Lung (tissue), 12 donors: ENCODE results near the gene PDLIM1. TPM values are rescaled to one million over a fixed set of nuclear protein-coding genes. Genes with fewer than 3 reads are reported as not detected.

ENCODE experiments used
- ATAC-seq: fragments of 200-7000 bp; cut with Tn5 transposase; one replicate; pipeline ENCODE4 v1.9.1; 2020; ENCODE audit warnings: moderate number of reproducible peaks; ENCODE audit not compliant: insufficient read depth, low FRiP score
- DNase-seq, 3 donors: peaks; one replicate each; pipeline ENCODE4 v3.0.0-alpha.2; 2013 to 2017
- H3K27ac ChIP-seq, 2 donors: one replicate each; pipeline ENCODE4 v1.5.1; 2013; ENCODE audit warnings: mild to moderate bottlenecking in 2 of 2, moderate library complexity in 2 of 2, control low read depth in 1 of 2, inconsistent platforms in 1 of 2, low read depth in 1 of 2, low read length in 1 of 2
- H3K27me3 ChIP-seq, 3 donors: one replicate each; pipeline ENCODE4 v1.5.1; 2013; ENCODE audit warnings: low read length in 2 of 3; ENCODE audit not compliant: control insufficient read depth in 3 of 3, insufficient read depth in 3 of 3
- H3K36me3 ChIP-seq, 4 donors: one replicate each; pipeline ENCODE4 v1.5.1; 2013; ENCODE audit warnings: low read length in 4 of 4, mild to moderate bottlenecking in 1 of 4, moderate library complexity in 1 of 4; ENCODE audit not compliant: control insufficient read depth in 4 of 4, insufficient read depth in 4 of 4
- H3K4me1 ChIP-seq, 5 donors: one replicate each; pipeline ENCODE4 v1.5.1; 2013; ENCODE audit warnings: low read length in 5 of 5, mild to moderate bottlenecking in 2 of 5, moderate library complexity in 1 of 5; ENCODE audit not compliant: control insufficient read depth in 5 of 5, insufficient read depth in 5 of 5
- H3K4me3 ChIP-seq: one replicate; pipeline ENCODE4 v1.5.1; 2013; ENCODE audit warnings: mild to moderate bottlenecking, control low read depth, moderate library complexity
- H3K9ac ChIP-seq, 2 donors: one replicate each; pipeline ENCODE4 v1.5.1; 2013; ENCODE audit warnings: low read length in 2 of 2, control low read depth in 1 of 2; ENCODE audit not compliant: insufficient read depth in 1 of 2
- H3K9me3 ChIP-seq, 4 donors: one replicate each; pipeline ENCODE4 v1.5.1; 2013; ENCODE audit warnings: low read length in 3 of 4, mild to moderate bottlenecking in 1 of 4, moderate library complexity in 1 of 4; ENCODE audit not compliant: control insufficient read depth in 4 of 4, insufficient read depth in 3 of 4
- WGBS, 2 donors: extraction: QIAGEN DNeasy Blood & Tissue Kit; methylation state at CpG; one replicate each; pipeline ENCODE4 v1.1.7; 2013; 5-methylcytosine and 5-hydroxymethylcytosine counted together
- polyA plus RNA-seq, 2 donors: library from polyadenylated mRNA; stranded (reverse); fragments of 200-250 nt; gene quantifications; one replicate each; pipeline ENCODE4 v1.2.1, GENCODE V29; 2013
- total RNA-seq, 2 donors: library from RNA; depleted of rRNA in 1 of 2; stranded (reverse); fragments of >200 nt in 1 of 2; gene quantifications; one replicate each; pipeline ENCODE4 v1.2.1, GENCODE V29; 2014 to 2021
- TF ChIP-seq, protein P1 (sequence below): IDR thresholded peaks from 2 replicates; pipeline ENCODE4 v1.5.1; 2012; ENCODE audit warnings: mild to moderate bottlenecking; ENCODE audit errors: control extremely low read depth, extremely low read depth
- donor health status: control.
- donor health status: control.
- donor health status: Bipolar disorder and iron deficiency.
- donor health status: healthy.
- donor health status: DM: yes; HTN: yes; CAD: no.

Gene PDLIM1
- total and polyA plus RNA-seq, 4 donors = 61.4 to 243 (median 178) TPM

DNA sequence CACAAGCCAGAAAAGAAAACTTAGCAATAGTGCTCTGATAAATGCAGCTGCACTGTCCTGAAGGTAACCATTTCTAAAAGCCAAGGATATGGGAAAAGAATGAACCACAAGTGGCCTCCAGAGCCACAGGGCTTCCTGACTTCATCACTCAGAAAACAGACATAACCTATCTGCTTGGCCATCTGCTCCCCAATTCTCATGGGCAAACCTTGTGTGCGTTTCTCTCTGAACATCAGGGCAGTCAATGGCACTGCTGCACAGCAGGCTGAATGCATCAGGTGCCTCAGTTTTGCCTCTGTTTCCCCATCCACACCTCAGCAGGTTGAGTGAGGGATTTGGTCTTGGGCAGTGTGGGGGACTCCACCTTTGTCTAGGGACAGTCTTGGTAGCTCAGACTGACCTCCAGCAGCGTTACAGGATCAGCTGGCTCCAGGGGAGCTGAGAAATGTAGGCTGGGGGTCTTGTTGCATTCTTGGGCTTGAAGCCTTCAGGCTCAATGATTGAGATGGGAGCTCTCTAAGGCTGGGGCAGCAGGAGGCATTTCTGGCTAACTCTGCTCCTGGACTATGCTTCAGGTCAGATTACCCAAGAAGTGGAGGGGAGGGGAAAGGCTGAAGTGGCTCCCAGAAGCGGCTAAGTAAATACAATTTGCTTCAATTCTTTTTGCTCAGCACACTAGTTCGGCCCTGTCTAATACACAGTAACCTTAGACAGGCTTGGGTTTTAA, 23.6 kb upstream of the PDLIM1 start:
- Histone ChIP-seq H3K27me3 (no peaks in the 10 kb centered on the region), H3K9ac (no peak overlapping the region), H3K27ac (peak overlapping the region in 1 of 2 donors; percentile 34), H3K9me3 (no peaks in the 10 kb centered on the region), H3K4me3 (no peak overlapping the region), H3K36me3 (peaks cover 2 to 36% (median 5%) of the 10 kb centered on the region in 4 donors), H3K4me1 (peaks cover 0 to 17% (median 2%) of the 10 kb centered on the region in 5 donors)
- ATAC-seq (no peak), DNase-seq (peak in 1 of 3 donors; percentile 44)
- TF ChIP-seq, protein P1, sequence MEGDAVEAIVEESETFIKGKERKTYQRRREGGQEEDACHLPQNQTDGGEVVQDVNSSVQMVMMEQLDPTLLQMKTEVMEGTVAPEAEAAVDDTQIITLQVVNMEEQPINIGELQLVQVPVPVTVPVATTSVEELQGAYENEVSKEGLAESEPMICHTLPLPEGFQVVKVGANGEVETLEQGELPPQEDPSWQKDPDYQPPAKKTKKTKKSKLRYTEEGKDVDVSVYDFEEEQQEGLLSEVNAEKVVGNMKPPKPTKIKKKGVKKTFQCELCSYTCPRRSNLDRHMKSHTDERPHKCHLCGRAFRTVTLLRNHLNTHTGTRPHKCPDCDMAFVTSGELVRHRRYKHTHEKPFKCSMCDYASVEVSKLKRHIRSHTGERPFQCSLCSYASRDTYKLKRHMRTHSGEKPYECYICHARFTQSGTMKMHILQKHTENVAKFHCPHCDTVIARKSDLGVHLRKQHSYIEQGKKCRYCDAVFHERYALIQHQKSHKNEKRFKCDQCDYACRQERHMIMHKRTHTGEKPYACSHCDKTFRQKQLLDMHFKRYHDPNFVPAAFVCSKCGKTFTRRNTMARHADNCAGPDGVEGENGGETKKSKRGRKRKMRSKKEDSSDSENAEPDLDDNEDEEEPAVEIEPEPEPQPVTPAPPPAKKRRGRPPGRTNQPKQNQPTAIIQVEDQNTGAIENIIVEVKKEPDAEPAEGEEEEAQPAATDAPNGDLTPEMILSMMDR = no peak
- WGBS, 2 donors = 73 to 79% methylated on average over 4 of the region's 4 CpGs

DNA sequence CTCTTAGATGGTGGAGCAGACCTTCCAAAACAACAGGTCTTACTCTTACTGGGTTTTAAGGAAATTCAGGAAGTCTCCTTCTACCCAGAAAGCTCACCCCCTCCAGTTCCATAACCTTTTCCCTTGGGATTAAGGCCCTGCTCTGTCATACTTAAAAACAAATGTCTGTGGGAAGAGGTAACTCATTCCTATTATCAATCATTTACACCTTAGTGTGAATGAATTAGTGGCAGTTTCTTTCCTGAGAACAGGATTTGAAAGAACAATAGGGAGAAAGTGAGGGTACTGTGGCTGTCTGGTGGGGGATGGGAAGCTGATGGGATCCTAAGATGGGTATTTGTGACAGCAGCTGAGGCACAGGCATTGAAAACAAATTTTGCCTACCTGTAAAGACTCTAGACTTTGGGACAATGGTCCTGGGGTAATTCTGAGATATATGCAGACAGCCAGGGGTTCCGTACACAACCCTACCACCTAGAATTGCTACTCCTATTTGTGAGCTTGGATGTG, 22.2 kb upstream of the PDLIM1 start:
- TF ChIP-seq, protein P1 = no peak
- Histone ChIP-seq H3K36me3 (peaks cover 2 to 32% (median 5%) of the 10 kb centered on the region in 4 donors), H3K4me1 (peaks cover 0 to 9% (median 2%) of the 10 kb centered on the region in 5 donors), H3K4me3 (no peak overlapping the region), H3K27ac (peak overlapping the region in 1 of 2 donors; percentile 37), H3K9me3 (no peaks in the 10 kb centered on the region), H3K27me3 (no peaks in the 10 kb centered on the region), H3K9ac (no peak overlapping the region)
- DNase-seq (no peak), ATAC-seq (no peak)
- 90 to 100% methylated on average over 1 of the region's 1 CpG for WGBS, 2 donors

DNA sequence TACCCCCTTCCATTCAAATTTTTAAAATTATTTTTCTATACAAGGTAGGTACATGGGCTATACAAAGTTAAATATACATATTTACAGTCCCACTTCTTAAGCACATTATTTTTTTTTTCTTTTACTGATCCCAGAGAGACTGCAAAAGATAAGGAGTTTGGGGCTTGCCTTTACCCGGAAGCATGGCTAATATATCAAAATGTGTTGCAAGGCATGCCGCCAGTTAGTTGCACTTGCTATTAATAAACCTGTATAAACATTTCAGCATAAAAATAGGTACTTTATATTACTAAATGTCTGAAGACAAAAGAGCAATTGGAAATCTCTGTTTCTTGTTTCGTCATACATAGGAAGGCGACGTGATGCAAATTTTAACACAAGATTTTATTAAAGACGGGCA, 21.5 kb upstream of the PDLIM1 start:
- Histone ChIP-seq H3K9me3 (no peaks in the 10 kb centered on the region), H3K27ac (no peak overlapping the region), H3K4me1 (peaks cover 0 to 10% (median 2%) of the 10 kb centered on the region in 5 donors), H3K36me3 (peaks cover 2 to 29% (median 5%) of the 10 kb centered on the region in 4 donors), H3K4me3 (no peak overlapping the region), H3K9ac (no peak overlapping the region), H3K27me3 (no peaks in the 10 kb centered on the region)
- WGBS, 2 donors = 20 to 34% methylated on average over 6 of the region's 6 CpGs
- ATAC-seq = no peak
- TF ChIP-seq, protein P1 = no peak
- DNase-seq = peak in 1 of 3 donors; percentile 47
